VCaP (cell line): ENCODE measurements around the gene PPP1R14C.

Source experiments
- H3K27ac ChIP-seq: fragments of 450-650 bp; 2 replicates; pipeline ENCODE4 v1.5.1; 2017
- TF ChIP-seq, protein P1 (sequence below): fragments of 450-650 bp; conservative IDR thresholded peaks from 2 replicates; pipeline ENCODE4 v1.5.1; 2017; ENCODE audit warnings: mild to moderate bottlenecking, moderate library complexity

Gene PPP1R14C

DNA sequence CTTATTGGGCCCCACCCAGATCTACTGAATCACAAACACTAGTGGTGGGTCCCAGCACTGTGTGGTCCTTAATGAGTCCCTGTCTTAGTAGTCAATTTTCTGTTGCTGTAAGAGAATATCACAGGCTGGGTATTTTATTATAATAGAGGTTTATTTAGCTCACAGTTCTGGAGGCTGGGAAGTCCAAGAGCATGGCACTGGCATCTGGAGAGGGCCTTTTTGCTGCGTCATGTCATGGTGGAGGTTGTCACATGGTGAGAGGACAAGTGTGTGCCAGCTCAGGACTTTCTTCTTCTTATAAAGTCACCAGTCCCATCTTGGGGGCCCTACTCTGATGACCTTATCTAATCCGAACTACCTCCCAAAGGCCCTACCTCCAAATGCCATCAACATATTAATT lies 105.0 kb downstream of the PPP1R14C start:
- H3K27ac ChIP-seq, result peak overlapping the region; percentile 53
- TF ChIP-seq, protein P1, sequence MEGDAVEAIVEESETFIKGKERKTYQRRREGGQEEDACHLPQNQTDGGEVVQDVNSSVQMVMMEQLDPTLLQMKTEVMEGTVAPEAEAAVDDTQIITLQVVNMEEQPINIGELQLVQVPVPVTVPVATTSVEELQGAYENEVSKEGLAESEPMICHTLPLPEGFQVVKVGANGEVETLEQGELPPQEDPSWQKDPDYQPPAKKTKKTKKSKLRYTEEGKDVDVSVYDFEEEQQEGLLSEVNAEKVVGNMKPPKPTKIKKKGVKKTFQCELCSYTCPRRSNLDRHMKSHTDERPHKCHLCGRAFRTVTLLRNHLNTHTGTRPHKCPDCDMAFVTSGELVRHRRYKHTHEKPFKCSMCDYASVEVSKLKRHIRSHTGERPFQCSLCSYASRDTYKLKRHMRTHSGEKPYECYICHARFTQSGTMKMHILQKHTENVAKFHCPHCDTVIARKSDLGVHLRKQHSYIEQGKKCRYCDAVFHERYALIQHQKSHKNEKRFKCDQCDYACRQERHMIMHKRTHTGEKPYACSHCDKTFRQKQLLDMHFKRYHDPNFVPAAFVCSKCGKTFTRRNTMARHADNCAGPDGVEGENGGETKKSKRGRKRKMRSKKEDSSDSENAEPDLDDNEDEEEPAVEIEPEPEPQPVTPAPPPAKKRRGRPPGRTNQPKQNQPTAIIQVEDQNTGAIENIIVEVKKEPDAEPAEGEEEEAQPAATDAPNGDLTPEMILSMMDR, result no peak

DNA sequence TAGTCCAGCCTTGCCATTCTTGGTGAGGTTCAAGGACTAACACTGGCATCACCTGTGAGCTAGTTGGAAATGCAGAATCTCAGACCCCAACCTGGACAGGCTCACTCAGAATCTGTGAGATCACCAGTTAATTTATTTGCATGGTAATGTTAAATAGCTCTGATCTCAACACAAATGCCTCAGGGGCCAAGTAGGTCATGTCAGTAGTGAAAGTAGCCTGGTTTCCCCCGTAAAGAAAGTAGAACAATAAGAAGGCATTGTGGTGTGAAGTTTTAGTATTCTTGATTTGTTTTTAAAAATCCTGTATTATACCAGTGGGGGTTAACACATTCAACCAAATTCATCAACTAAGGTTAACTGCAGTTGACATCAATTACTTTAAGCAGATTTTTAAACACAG lies 105.5 kb downstream of the PPP1R14C start:
- H3K27ac ChIP-seq, result no peak overlapping the region

DNA sequence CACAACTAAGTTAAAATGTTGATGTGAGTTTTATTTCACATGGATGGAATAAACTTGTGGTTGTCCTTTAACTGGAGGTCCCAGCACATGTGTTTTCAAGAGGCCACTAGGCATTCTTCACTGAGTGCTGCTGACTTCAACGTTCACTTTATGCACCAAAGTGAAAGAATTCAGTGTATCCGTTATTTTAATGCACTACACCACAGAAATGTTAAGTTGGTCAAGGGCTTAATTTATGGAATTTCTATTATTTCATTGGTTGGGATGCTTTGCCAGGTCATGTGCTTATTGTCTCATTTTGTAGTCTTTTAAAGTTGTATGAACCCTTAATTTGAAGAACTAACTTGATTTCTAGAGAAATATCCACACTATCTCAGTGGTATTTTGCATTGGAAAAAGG lies 106.4 kb downstream of the PPP1R14C start:
- H3K27ac ChIP-seq, result no peak overlapping the region
- TF ChIP-seq, protein P1, result no peak

More for the DNA sequence above, 105.5 kb downstream of the PPP1R14C start:
- TF ChIP-seq, protein P1, result no peak

DNA sequence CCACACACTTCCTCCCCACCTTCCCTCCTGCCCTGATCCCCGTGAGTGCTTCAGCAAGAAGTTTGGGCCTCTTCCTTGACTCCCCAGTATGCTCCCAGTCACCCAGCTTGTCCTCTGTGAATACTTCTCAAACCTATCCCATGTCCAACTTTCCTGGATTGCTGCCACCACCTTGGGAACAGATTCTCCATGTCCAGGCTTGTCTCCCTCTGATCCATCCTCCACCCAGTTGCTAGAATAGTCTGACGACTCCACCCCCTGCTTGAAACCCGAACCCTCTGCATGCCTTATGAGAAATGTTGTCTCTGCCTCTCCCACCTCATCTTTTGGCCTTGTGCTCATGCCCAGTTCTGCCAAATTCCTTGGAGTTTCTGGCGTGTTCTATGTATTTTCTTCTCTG lies 108.0 kb downstream of the PPP1R14C start:
- no peak overlapping the region for H3K27ac ChIP-seq
- TF ChIP-seq, protein P1, result no peak

DNA sequence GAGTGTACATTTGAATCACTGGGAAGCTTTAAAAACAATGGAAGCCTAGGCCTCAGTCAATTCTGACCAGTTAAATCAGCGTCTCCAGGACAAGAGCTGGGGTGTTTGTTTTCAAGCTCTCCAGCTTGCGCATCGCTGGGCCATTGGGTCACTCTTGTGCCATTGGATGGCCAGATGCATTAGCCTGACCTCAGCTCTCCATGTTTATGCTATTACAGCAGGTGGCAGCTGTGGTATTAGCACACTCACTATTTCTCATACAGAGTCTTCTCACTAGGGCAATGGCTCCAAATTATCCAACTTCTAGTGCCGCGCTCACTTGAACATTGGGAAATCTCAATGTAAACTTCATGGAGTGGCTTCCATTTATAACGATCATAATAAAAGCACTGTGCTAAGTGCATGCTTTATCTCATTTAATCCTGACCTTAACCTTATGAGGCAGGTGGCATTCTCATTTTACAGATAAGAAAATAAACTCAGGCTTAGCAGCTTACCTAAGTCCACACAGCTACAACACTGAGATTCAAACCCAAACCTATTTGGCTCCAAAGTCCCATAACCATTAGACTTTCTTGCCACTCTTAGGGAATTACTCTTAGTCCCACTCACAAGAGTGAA lies 108.8 kb downstream of the PPP1R14C start:
- H3K27ac ChIP-seq, result no peak overlapping the region
- TF ChIP-seq, protein P1, result no peak

DNA sequence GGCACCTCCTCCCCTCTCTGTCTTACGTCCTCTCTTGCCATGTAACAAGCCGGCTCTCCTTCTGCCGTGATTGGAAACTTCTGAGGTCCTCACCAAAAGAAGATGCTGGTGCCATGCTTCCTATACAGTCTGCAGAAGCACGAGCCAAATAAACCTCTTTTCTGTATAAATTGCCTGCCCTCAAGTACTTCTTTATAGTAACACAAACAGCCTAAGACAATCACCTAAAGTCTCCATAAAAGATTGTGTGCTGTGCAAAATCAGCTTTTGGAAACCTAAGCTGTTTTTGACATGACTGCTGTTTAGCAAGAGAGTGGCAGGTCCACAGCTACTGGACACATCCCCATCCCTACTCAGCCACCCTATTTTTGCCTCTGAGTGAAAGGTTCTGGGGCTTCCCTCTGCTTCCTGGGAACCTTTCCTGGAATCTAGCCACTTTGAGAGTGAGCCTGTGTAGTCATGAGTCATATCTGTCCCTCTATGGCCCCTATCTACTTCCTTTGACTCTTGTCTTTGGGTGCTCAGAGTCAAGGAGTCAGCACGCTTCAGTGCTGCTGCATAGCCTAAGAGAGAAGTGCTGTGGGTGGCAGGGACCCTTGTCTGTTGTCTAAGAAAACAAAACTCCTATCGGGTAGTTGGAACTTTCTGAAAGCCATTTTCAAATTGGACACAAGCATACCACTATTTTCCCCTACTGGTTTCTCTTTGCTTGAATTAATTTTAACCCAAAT lies 110.0 kb downstream of the PPP1R14C start:
- TF ChIP-seq, protein P1, result no peak
- H3K27ac ChIP-seq, result no peak overlapping the region

DNA sequence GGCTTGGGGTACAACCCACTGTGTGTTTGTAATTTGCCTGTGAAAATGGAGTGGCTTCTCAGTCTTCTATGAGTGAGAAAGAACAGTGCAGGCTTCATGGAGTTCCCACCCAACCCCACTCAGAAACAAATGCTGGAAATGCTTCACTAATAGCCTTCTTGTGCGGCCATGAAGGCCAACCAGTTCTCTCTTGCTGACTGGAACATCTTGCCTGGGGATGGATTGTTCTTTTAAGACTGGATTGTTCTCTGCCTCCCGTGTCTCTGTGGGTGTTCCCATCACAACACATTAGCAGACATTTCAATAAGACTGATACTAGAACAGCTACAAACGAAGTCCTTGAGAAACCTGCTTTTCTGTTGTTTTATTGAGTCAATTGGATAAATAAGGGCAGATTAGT lies 110.6 kb downstream of the PPP1R14C start:
- no peak overlapping the region for H3K27ac ChIP-seq
- TF ChIP-seq, protein P1, result no peak
